D721Med (cell line): ENCODE data around the gene RPL18.

Source experiments
- DNase-seq: peaks from one replicate; pipeline ENCODE4 v3.0.0; 2011; ENCODE audit warnings: low spot score; ENCODE audit not compliant: insufficient read length
- FAIRE-seq: peaks from 2 replicates; lab custom pipeline; 2011; peaks lifted over from hg19 to GRCh38; lab: Jason Lieb, UNC
- CTCF ChIP-seq: IDR thresholded peaks from 2 replicates; pipeline ENCODE4 v1.5.1; 2012; ENCODE audit warnings: mild to moderate bottlenecking, control low read depth; ENCODE audit not compliant: insufficient read depth; ENCODE audit errors: missing control alignments

The RPL18 gene

GRCh38 chr19:48650974-48651682 is 32.1 kb upstream of the RPL18 start:
- FAIRE-seq, result no peak
- TF ChIP-seq CTCF, result no peak
- DNase-seq, result no peak

- DNase-seq (no peak), FAIRE-seq (no peak)
- no peak for TF ChIP-seq CTCF
These were observed 29.2 kb upstream of the RPL18 start for GRCh38 chr19:48648134-48648533.

- TF ChIP-seq CTCF, result no peak
- FAIRE-seq (no peak), DNase-seq (no peak)
These were observed 27.8 kb upstream of the RPL18 start for GRCh38 chr19:48646722-48647216.

GRCh38 chr19:48646001-48646721 is 27.2 kb upstream of the RPL18 start, which contains the start of gene CA11:
Gene CA11 (minus strand): TSS chr19:48646187. CDS start chr19:48645632, 555 bp downstream.
- peak; percentile 84 for DNase-seq
- no peak for FAIRE-seq
- peak; percentile 84 for TF ChIP-seq CTCF

- FAIRE-seq, result no peak
- DNase-seq, result no peak
- TF ChIP-seq CTCF, result no peak
These were observed 26.6 kb upstream of the RPL18 start for GRCh38 chr19:48645620-48646000.

GRCh38 chr19:48644839-48645619 is 26.1 kb upstream of the RPL18 start:
- no peak for TF ChIP-seq CTCF
- FAIRE-seq (no peak), DNase-seq (no peak)
